Measurements from ENCODE around the gene TTC34.

- TF ChIP-seq CTCF (conservative IDR thresholded peaks at IDR 0.05 in 1 of 2, IDR thresholded peaks at IDR 0.05 in 1 of 2; ENCODE audit: low read depth in 1 of 2, low read length in 2 of 2) (no peak), EZH2 (IDR thresholded peaks at IDR 0.05; ENCODE audit: low read length, missing control alignments) (no peak)
These were observed 190.4 kb downstream of the TTC34 start for GRCh38 chr1:2611031-2611501.

Measured in fibroblast of lung (primary cell).